ENCODE data around the gene FAM118A. TPM values are rescaled to one million over a fixed set of nuclear protein-coding genes. Genes with fewer than 3 reads are reported as not detected.

Gene FAM118A
- total RNA-seq, 6 experiments from 2014 or later, result 8.6 to 13.2 (median 10.7) TPM

- H3K4me3 Mint-ChIP-seq, result no peak overlapping the region
- H3K36me3 Mint-ChIP-seq (ENCODE audit: low read depth), result peaks cover 9% of the 10 kb centered on the region; the same call in 1 of the 2 replicates
- no peaks in the 10 kb centered on the region; the same call in 1 of the 2 replicates for H3K27me3 Mint-ChIP-seq (ENCODE audit: insufficient read depth)
- H3K27ac Mint-ChIP-seq, result no peak overlapping the region; the same call in 1 of the 2 replicates
- TF ChIP-seq CTCF (IDR thresholded peaks at IDR 0.05), result no peak
- H3K9me3 Mint-ChIP-seq, result no peaks in the 10 kb centered on the region
- no peak for DNase-seq
- peaks cover 35% of the 10 kb centered on the region for H3K4me1 Mint-ChIP-seq (ENCODE audit: low read depth)
Observed at GRCh38 chr22:45314054-45314721, 4.5 kb downstream of the FAM118A start.

GRCh38 chr22:45314786-45315185 is 5.1 kb downstream of the FAM118A start:
- no peak overlapping the region for H3K27ac Mint-ChIP-seq
- H3K4me1 Mint-ChIP-seq (ENCODE audit: low read depth), result peaks cover 39% of the 10 kb centered on the region
- H3K36me3 Mint-ChIP-seq (ENCODE audit: low read depth), result peaks cover 9% of the 10 kb centered on the region; the same call in 1 of the 2 replicates
- no peak for TF ChIP-seq CTCF (IDR thresholded peaks at IDR 0.05)
- H3K27me3 Mint-ChIP-seq (ENCODE audit: insufficient read depth), result no peaks in the 10 kb centered on the region; the same call in 1 of the 2 replicates
- no peak overlapping the region for H3K4me3 Mint-ChIP-seq
- H3K9me3 Mint-ChIP-seq, result no peaks in the 10 kb centered on the region
- DNase-seq, result no peak

DNA sequence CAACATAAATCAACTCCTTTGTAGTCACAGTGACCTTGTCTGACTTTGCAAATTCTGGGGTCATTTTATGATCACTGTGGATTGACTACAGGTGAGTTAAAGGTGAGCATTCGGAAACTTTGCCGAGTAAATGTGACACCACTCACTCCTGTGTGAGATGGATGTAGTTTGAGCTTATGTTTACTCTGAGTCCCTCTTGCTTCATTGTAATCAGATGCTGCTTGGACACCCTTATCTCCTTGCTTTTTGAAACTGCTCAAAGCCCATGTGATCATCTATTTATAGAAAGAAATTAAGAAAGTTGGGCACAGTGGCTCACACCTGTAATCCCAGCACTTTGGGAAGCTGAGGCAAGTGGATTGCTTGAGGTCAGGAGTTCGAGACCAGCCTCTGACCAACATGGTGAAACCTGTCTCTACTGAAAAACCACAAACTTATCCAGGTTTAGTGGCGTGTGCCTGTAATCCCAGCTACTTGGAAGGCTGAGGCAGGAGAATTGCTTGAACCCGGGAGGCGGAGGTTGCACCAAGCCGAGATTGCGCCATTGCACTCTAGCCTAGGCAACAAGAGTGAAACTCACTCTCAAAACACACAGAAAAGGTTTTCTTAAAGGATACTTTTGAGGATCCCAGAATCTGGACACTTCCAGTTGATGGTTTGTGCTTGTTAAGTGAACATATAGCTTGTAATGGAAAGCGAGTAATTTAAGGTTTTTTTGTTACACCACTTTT is 7.2 kb downstream of the FAM118A start:
- no peak for DNase-seq

GRCh38 chr22:45317551-45318167 is 7.9 kb downstream of the FAM118A start:
- H3K4me3 Mint-ChIP-seq, result no peak overlapping the region
- H3K9me3 Mint-ChIP-seq, result no peaks in the 10 kb centered on the region

More for the DNA sequence above, 7.2 kb downstream of the FAM118A start:
- Mint-ChIP-seq H3K4me1 (ENCODE audit: low read depth) (peaks cover 25% of the 10 kb centered on the region), H3K36me3 (ENCODE audit: low read depth) (no peaks in the 10 kb centered on the region), H3K9me3 (no peaks in the 10 kb centered on the region), H3K4me3 (no peak overlapping the region), H3K27me3 (ENCODE audit: insufficient read depth) (no peaks in the 10 kb centered on the region), H3K27ac (peak overlapping the region; percentile 29; the same call in 1 of the 2 replicates)
- TF ChIP-seq CTCF (IDR thresholded peaks at IDR 0.05), result no peak

More at GRCh38 chr22:45317551-45318167, 7.9 kb downstream of the FAM118A start:
- Mint-ChIP-seq H3K27ac (peak overlapping the region; percentile 93), H3K27me3 (ENCODE audit: insufficient read depth) (no peaks in the 10 kb centered on the region), H3K36me3 (ENCODE audit: low read depth) (peaks cover 5% of the 10 kb centered on the region; the same call in 1 of the 2 replicates), H3K4me1 (ENCODE audit: low read depth) (peaks cover 25% of the 10 kb centered on the region)
- peak; percentile 50 for TF ChIP-seq CTCF (IDR thresholded peaks at IDR 0.05)
- peak; percentile 6 for DNase-seq

Data from HFFc6 (cell line).